GM21367 (cell line): ENCODE data around the gene MTMR8.
"Not testable (repeated sequence)": the region's sequence is repeated elsewhere in the genome, so short reads cannot be mapped to it uniquely, and the experiment has no call there.

Experiments used
- ATAC-seq: cut with Tn5 transposase; IDR thresholded peaks from one replicate; pipeline ENCODE4 v1.9.1; 2021; ENCODE audit not compliant: unreplicated experiment

Gene MTMR8

GRCh38 chrX:64394874-64395567 is at the start of gene MTMR8:
Gene MTMR8, minus strand, starts transcription at chrX:64395452. Its CDS starts 89 bp downstream, at chrX:64395363.
- ATAC-seq = peak; percentile 97

DNA sequence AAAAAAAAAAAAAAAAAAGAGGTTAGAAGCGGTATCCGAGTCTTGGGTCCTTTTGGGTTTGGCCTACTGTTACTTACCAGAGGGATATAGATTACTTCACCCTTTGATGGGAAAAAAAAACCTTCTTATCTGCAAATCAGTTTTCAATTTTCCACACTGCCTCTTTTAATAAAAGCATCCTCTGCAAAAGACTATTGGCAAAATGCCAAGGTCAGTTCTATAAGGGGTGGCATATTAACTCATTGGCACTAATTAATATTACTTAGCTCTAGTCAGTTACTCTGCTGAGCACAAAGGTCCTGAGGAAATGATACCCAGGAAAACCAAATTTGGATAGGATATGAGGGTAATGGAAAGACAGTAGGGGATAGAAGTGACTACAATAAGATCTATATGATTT is 44.3 kb upstream of the MTMR8 start:
- no peak for ATAC-seq

DNA sequence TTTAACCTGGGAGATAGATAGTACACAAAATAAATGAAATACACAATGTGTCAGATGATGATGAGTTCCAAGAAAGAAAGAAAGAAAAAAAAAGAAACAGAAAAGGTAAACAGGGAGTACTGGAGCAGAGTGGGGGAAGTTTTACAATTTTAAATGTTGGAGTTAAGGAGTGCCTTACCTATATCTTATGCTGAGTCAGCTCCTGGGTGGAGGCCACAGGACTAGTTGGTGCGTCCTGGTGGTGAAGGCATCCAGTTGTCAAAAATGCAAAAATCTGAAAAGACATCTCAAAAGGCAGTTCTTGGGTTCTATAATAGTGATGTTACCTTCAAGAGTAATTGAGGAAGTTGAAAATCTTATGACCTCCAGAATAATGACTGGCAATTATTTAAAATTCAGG is 42.4 kb upstream of the MTMR8 start:
- no peak for ATAC-seq

- ATAC-seq = no peak
Observed at GRCh38 chrX:64437218-64437617, 42.0 kb upstream of the MTMR8 start.

DNA sequence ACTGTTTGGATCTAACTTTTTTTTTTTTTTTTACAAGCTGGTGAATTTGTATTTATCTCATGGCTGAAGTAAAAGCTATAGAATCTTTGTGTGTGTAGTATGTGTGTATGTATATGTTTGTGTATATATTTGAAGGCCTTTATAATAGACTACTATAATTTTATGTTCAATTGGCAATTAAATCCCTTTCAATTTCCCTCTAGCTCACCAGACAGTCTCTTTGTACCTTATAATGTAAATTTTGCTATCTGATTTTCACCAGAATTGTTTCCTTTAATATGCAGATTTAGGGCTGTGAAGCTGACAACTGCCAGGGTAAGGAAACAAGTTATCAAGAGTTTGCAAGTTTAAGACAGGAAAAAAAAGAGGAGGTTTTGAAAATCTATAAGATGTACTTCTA is 33.1 kb upstream of the MTMR8 start:
- no peak for ATAC-seq

DNA sequence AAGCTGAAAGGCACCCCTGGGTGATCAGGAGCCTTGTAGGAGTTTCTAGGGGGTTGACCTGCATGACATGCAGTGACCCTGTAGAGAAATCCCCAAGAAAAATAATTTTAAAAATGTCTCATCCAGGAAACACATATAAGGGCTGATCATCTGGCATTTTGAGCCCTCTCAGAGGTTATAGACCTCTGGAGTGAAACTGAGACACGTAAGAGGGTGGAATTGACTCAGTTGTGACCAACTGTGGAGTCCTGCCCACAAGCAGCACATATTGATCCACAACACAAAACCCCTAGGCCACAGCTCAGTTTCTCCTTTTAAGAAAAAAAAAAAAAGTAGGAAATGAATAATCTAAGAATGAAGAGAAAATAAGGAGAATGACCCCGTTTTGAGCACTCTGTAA is 32.5 kb upstream of the MTMR8 start:
- ATAC-seq = peak; percentile 92

DNA sequence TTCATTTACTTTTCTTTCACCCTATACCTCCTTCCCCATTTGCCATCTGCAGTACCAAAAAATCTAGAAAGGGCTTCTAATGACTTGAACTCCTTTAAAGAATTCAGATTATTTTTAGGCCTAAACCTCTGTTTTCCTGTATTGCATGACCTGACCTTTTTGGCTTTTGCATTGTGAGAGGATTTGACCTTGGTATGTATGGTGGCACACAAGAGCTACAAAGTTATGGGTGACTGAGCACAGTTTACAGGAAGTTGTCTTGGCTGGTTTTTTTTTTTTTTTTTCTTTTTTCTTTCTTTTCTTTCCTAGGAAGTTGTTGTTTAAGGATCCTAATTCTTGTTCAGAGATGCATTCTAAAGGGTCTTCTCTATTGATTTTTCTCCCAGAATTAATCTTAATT is 32.0 kb upstream of the MTMR8 start:
- ATAC-seq = peak; percentile 44

- ATAC-seq = not testable (repeated sequence)
Observed at GRCh38 chrX:64409730-64410129, 14.5 kb upstream of the MTMR8 start.

DNA sequence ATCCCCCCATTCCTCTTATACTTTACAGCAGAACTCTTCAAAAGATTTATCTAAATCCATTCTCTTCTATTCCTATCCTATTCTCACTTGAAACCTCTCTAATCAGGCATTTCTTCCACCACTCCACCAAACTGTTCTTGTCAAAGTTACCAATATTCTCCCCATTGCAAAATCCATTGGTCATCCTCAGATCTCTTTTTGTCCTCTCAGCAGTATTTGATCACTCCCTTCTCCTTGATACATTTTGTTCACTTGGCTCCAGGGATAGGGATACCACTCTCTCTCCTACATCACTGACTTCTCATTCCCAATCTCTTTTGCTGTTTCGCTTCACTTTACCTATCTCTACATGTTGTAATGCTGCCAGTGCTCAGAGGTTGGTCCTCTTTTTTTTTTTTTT is 2.8 kb upstream of the MTMR8 start:
- no peak for ATAC-seq

GRCh38 chrX:64395568-64395929 is 297 bp upstream of the MTMR8 start:
- ATAC-seq = peak; percentile 14

GRCh38 chrX:64394059-64394873 is 986 bp downstream of the MTMR8 start:
- ATAC-seq = peak; percentile 21

DNA sequence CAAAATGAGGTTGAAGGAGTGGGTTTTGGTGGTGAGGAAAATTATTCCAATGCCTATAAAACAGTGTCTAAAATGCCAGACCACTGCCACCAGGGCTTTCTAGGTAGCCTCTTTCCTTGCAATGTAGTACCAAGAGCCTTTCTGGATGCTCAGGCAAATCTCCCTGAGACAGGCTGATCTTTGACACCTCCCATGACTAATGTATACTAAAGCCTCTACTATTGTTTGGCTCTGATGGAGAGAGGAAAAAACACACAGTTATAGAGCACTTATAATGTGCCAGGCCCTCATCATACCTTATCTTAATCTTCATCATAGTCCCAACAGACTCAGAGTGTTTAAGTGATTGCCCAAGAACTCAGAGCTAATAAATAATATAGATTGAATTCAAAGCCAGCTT is 5.8 kb downstream of the MTMR8 start:
- no peak for ATAC-seq

DNA sequence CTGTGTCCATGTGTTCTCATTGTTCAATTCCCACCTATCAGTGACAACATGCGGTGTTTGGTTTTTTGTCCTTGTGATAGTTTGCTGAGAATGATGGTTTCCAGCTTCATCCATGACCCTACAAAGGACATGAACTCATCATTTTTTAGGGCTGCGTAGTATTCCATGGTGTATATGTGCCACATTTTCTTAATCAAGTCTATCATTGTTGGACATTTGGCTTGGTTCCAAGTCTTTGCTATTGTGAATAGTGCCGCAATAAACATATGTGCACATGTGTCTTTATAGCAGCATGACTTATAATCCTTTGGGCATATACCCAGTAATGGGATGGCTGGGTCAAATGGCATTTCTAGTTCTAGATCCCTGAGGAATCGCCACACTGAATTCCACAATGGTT is 14.5 kb downstream of the MTMR8 start:
- not testable (repeated sequence) for ATAC-seq

DNA sequence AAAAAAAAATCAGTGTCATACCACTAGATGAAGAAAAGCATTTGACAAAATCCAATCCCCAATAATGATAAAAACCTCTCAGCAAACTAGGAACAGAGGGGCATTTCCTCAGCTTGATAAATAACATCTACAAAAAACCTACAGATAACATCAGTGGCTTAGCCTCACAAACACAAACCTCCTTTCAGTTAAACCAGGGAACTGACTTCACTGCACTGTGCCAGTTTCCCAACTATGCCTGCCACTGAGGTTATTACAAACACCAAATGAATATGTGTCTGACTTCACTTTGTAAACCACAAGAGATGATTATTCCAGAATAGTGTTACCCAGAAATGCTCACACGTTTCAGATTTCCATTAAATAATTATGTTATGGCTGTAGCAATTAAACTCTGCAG is 15.3 kb downstream of the MTMR8 start:
- ATAC-seq = no peak

DNA sequence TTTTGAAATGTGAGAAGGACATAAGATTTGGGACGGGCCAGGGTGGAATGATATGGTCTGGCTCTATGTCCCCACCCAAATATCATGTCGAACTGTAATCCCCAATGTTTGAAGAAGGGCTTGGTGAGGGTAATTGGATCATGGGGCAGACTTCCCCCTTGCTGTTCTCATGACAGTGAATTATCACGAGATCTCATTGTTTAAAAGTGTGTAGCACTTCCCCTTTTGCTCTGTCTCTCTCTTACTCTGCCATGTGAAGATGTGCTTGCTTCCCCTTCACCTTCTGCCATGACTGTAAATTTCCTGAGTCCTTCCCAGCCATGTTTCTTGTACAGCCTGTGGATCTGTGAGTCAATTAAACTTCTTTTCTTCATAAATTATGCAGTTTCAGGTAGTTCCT is 17.5 kb downstream of the MTMR8 start:
- no peak for ATAC-seq

- no peak for ATAC-seq
Observed at GRCh38 chrX:64352081-64352480, 43.2 kb downstream of the MTMR8 start.

- ATAC-seq = no peak
Observed at GRCh38 chrX:64350521-64350920, 44.7 kb downstream of the MTMR8 start.

GRCh38 chrX:64350047-64350446 is 45.2 kb downstream of the MTMR8 start:
- ATAC-seq = no peak

DNA sequence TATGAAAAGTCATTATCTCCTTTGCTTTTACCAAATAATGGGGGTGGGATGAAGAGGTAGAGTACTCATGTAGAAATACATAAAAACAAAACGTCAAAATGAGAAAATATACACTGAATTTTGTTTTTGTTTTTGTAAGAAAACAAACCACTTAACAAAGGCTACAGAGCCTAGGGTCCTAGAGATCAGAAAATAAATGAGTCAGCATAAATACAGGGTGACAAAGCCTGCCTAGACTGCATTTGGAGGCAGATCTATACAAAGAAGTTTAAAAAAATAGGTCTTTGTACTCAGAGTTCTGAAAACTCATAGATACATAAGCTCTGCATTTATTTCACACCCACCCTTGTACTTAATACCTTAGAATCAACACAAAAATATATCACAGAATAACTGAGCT is 52.4 kb downstream of the MTMR8 start:
- no peak for ATAC-seq

DNA sequence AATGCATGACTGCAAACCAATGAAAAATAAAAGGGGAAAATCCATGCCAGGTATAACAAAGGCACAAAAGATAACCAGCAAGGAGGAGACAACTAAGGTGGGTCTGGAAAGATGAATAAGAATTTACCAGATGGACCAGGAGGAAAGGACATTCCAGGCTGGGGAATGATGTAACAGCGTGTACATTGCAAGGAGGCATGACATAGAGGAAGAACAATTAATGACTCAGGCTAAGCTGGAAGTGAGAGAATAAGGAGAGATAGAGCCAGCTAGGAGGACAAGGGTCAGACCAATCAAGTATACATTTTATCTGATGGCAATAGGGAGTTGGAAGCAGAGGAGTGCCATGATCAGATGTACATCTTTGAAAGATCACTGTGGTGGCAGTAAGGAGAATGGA is 57.0 kb downstream of the MTMR8 start:
- ATAC-seq = no peak

DNA sequence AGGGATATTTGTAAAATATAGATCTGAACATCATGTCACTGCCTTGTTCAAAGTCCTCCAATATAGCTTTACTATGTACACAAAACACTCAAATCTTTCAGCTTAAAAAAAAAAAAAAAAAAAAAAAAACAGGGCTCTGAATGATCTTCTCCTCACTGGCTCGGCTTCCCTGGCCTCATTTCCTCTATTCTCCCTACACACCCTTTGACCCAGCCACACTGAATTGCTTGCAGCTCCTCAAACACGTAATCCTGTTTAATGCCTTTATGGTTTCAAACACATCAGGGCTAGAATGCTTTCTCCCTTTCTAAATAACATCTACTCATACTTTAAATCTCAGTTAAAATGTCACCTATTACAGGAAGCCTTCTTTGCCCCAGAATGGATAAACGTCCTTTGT is 60.8 kb downstream of the MTMR8 start:
- ATAC-seq = no peak

DNA sequence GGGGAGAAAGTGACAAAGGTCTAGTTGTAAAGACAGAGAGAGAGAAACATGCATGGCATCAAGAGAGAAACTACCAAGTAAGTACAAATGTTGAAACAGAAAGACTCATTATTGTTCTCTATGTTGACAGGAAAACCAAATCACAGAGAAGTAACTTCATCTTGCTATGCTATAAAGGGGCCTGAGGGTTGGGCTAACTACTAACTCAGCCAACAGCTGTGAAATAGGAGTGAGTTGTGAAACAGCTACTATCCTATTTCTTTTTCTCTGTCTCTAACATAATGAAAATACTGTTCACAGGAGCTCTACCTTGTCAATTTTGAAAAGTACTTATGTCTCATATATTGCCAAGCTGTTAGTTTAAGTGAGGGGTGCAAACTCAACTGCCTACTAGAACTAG is 65.0 kb downstream of the MTMR8 start:
- no peak for ATAC-seq

- no peak for ATAC-seq
Observed at GRCh38 chrX:64321507-64321906, 73.7 kb downstream of the MTMR8 start.
